ENCODE measurements around the gene CAMSAP1.
A peak's percentile ranks its signal among the peaks of the same experiment; 100 is the strongest.

Gene CAMSAP1

DNA sequence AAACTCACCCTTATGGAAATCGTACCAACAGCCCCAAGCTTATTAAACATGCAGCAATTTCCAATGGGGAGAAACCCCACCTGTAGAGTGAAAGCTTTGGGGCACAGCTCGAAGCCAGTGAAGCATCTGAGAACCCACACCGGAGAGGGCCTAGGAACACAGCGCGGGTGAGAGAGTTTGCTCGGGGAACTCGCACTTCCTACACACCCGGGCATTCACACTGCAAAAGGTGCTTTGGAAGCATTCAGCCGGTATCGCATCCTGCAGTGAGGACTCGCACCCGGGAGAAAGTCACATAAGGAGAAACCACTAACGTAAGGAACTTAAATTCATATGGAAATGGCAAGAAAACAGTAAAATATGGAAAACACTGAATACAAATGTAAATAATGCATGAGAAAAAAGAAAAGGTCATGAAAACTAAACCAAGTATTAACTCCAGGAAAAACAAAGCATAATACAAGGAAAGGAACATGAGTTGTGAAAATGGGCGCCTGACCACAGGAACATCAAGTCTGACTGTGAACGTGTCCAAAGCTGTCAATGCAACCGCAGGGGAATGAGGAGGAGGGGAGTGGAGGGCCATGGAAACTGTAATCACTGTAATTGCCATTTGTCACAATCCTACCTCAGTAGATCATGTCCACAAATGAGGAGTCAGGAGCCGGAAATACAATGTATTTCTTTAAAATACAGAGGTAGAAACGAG, 28.7 kb downstream of the CAMSAP1 start:
- no peak for DNase-seq

DNA sequence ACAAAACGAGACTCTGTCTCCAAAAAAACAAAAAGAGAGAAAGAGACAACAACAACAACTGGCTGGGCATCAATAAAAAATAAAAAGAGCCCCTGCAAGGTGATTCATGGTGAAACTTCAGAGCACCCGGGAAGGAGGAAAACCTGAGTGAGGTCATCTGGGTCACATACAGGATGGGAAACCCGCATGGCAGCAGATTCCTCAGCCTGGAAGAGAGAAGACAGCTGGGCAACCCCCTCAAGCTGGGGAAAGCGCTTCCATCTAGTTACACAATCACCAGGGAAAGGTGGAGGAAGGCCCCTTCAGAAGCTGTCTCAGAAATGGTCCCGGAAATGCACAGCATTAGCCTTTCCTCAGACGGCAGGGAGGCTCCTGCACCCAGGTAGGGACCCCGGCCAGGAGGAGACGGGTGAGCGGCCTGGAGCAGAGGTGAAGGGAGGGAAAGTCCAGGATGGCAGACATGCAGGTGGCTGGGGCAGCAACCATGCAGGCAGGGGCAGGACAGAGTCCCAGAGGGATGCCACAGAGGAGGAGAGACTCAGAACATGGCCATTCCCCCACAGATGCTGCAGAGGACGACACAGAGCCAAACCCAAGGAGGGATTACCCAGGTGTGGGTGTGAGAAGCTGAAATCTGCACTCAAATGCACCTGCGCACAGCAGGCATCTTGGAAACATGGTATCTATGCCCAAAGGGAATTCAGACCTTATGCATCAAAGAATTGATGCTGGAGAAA, 29.4 kb downstream of the CAMSAP1 start:
- DNase-seq: no peak

DNA sequence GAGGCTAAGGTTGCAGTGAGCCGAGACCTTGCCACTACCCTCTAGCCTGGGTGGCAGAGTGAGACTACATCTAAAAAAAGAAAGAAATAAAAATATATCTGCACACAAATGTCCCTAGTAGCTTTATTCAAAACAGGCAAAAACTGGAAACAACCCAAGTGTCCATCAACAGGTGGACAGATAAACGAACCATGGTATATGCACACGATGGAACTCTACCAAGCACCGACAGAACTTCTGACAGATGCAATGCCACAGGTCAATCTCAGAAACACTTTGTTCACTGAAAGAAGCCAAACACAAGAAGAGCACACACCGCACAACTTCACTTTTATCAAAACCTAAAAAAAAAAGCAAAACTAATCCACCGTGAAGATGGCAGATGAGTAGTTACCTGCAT, 30.4 kb downstream of the CAMSAP1 start:
- DNase-seq: no peak

DNA sequence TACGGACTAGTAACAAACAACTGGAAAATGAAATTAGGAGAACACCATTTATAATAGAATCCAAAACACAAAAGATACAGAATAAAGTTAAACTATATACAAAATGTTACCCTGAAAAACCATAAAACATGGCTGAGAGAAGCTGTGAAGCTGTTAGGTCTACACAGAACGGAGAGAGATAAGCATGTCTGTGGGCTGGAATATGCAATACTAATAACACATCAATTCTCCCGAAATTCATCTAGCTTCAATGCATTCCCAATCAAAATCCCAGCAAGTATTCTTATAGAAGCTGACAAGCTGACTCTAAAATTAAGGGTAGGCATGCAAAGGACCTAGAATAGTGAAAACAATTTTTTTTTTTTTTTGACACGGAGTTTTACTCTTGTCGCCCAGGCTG, 32.5 kb downstream of the CAMSAP1 start:
- DNase-seq: no peak

DNA sequence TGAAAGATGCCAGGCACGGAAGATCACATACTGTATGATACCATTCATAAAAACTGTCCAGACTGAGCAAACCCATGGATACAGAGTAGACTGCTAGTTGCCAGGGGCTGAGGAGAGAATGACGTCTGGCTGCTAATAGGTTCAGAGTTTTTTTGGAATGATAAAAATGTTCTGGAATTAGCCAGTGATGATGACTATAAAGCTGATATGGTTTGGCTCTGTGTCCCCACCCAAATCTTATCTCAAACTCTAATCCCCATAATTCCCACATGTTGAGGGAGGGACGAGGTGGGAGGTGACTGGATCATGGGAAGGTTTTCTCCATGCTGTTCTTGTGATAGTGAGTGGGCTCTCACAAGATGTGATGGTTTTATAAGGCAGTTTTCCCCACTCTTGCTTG, 37.4 kb downstream of the CAMSAP1 start:
- DNase-seq: no peak

DNA sequence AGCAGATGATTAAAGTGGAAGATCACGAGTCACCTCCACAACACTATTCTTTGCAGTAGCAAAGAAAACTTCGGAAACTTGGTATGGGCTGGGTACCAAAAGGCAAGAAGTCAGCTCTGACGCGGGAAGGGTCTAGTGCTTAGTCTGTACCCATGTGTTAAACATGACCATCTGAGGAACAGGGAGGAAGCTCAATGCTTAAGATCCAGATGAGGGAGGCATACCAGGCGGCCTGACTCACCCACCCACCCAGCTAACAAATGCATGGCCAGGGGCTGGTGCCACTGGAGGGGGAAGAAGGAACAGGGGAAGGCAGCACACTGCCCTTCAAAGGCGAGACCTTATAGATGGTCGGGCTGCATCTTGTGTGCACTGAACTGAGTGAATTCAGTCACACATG, 41.8 kb downstream of the CAMSAP1 start:
- no peak for DNase-seq

DNA sequence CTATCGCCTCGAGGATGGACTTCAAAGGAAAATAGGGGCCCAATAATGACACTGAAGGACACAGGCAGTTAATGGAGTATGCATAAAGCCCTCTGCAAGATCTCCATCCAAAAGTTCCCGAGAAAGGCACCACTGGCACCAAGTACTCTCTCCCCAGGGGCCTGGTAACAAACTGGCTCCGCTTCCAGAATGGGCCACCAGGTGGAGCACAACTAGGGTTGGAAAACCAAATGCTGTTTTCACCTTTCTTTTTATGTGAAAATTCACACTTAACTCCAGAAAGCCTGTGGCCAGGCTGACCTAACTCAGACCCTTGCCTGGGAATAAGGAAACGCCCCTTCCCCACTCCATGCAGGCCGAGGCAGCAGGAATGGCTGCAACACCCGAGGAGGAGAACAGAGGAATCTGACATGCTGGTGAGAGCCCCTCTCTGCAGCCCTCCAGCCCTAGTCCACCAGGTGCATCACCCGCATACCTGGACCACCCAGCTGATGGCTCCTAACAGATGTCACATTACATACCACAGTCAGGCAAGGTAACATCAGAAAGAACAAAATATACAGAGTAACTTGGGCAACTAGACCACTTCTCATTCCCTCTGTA, 42.8 kb downstream of the CAMSAP1 start:
- DNase-seq: peak; percentile 29

DNA sequence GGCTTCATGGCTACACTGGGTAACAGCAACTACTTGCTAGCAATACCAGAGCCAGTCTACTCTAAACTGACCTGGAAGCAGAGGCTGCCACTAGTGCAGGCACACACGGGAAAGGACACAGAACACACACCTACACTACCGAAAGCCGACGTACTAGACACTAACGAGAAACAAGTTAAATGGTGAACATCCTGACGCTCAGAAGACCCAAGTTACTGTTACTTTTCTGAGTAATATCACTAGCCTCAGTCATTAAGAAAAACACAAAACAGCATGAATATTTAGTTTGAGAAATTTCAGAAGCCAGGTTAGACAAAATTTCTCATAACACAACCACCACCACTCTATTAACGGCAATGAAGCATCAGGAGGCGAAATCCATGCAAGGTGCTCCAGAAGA, 44.5 kb downstream of the CAMSAP1 start:
- no peak for DNase-seq

DNA sequence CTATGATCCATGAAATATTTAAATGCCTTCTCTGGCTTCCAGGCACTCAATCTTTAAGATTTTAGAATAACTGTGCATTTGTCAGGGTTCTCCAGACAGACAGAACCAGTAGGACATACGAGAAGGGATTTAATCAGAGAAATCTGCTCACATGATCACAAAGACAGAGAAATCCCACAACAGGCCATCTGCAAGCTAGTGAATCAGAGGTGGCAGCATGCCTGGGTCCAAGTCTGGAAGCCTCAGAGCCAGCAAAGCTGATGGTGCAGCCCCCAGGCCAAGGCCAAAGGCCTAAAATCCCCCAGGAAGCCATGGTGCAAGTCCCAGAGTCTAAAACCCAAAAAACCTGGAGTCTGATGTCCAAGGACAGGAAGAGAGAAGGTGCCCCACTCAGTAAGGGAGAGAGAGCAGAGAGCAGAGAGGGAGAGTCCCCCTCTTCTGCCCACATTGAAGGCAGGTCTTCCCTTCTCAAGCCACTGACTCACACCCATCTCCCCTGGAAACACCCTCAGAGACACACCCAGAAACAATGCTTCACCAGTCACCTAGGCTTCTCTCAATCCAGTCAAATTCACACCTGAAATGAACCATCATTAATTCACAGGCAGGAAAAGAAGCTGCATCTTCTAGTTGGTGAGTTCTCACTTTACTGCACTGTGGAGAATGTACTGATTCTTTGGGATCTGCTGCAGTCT, 48.7 kb downstream of the CAMSAP1 start:
- DNase-seq: no peak

DNA sequence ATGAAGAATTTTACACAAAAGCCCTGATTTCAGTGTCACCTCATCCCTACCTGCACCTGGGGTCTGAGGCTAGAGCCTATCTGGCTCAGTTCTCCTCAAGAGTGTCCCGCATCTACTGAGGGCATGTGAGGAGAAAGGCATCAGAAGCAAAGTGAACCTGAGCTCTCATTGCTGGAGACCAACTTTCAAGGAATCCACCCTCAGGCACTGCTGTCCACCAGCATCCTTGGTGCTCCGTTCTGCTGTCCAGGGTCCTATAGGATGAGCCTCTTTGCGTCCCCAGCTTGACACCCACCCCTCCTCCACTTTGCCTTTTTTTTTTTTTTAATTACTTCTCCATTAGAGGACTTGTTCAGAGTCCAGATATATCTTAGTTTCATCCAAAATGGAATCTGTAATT, 49.5 kb downstream of the CAMSAP1 start:
- no peak for DNase-seq

DNA sequence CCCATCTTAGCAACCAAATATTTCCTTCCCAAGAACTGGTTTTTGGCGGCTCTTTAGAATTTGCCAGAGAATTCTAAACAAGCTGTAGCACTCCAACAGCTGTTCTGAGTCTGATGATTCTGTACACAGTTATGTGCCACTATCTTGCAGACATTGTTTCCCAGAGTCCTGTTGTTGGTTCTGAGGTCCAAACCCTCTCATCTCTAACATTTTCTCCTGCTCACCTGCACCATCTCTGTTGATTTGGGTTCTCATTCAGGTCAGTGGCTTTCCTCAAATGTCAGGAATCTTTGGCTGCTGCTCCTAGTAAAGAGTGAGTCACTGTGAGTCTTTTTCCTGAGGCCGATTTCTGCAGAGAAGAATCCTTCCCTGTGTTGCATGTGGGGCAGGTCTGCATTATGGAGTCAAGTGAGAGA, 50.0 kb downstream of the CAMSAP1 start:
- no peak for DNase-seq

DNA sequence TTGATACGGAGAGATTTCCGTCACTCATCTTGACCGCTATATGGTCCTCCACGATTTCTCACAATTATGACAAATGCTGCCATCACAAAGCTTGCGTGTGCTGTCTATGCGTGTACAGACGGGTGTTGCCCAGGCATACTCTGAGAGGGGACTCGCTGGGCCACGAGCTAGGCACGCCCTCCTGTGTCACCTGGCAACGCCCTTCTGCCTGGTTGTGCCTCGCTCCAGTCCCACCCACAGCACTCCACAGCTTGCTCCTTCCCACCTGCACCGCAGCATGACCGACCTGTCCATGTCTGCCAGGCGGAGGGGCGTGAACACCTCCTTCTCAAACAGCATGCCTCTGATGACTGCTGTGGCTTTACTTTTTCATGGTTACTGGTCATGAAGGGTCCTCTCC, 55.6 kb downstream of the CAMSAP1 start:
- no peak for DNase-seq

DNA sequence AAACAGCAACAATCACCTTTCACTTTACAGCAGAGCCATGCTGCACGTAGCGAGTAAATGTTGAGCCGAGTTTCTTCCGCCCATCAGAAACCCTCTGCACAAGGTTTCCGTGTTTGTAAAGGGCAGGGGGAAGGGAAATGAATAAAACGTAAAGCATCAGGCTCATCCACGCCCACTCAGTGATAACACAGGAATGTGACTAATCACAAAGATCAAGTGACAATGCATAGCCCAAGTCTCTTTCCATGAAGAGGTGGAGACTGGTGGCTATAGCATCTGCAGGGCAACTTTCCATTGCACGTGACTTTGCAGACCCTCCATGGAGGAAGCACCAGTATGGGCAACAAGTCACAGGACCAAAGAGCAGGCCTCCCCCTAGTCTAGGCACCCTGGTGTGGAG, 56.6 kb downstream of the CAMSAP1 start:
- no peak for DNase-seq

DNA sequence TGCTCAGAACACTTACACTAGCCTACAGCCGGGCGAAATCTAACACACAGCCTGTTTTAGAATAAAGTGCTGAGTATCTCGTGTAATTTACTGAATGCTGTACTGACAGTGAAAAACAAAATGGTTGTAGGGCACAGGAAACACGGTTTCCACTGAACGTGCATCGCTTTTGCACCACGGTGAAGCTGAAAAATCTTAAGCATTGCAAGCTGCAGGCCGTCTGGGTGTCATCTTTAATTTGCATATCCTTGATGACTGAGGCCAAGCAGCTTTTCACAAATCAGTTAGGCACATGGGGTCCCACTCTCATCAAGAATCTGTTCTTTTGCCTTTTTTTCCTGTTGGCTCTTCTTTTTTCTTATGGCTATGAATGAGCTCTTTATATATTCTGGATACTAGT, 58.2 kb downstream of the CAMSAP1 start:
- DNase-seq: no peak

DNA sequence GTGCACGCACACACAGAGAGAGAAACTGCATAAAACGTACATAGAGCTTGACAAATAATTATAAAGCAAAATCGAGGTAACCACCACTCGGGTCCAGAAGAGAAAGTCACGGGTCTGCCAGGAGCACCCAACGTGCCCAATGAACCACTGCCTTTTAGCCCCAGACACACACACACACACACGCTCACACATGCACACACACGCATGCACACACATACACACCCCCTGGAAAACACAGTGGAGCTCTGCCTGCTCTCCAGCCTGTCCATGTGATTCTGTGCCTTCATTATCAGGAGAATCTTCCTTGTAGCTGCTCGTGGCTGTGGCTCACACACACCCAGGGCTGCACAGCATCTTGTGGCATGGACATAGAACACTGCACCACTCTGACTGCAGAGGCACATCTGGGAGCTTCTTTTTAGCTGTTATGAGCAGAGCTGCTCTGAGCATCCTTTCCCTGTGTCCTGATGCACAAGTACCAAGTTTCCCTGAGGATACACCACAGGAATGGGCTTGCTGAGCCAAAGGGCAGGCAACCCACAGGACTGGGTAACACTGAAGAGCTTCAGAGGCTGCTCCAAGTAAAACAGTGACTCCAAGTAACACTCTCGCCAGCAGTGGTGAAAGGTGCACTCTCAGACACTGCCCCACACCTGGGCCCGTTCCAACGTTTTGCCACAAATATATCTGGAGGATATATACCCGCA, 58.9 kb downstream of the CAMSAP1 start:
- no peak for DNase-seq

DNA sequence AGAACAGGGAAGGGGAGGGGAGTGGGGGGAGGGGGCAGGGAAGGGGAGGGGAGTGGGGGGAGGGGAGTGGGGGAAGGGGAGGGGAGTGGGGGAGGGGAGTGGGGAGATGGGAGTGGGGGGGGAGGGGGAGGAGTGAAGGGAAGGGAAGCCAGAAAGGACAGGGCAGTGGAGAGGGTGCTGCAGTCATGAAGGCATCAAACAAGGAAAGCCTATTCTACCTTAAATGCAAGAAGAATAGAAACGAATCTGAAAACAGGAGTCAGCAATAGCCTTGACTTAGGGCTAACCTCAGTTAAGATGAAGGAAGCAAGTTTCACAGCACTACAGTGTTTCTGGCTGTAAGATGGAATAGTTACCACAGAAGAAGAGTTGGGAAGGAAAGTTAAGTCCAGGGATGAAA, 59.5 kb downstream of the CAMSAP1 start:
- DNase-seq: no peak

DNA sequence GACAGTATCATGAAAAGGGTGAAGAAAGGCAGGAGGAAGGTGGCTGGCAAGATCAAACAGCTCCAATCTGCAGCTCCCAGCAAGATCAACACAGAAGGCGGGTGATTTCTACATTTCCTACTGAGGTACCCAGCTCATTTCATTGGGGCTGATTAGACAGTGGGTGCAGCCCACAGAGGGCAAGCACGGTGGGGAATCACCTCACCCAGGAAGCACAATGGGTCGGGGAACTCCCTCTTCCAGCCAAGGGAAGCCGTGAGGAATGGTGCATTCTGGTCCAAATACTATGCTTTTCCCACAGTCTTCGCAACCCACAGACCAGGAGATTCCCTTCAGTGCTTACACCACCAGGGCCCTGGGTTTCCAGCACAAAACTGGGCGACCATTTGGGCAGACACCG, 66.8 kb downstream of the CAMSAP1 start:
- no peak for DNase-seq

DNA sequence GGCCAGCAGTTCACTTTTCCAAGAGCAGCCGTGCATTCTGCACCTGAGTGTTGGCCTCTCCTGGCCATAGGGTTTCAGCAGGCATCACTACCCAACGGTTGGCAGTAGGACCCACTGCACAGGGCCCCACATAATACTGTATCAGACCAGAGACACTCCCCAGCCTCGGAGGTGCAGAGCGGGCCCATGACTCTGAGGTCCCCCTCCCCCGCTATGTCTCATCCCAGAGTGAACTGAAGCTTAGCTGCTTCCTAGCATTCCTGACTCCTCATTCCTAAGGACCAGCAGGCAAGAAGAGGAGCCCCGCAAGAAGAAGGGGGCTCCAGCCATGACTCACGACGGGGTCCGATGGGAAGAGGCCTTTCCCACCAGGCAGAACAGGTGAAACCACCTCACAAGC, 67.2 kb downstream of the CAMSAP1 start:
- DNase-seq: no peak

DNA sequence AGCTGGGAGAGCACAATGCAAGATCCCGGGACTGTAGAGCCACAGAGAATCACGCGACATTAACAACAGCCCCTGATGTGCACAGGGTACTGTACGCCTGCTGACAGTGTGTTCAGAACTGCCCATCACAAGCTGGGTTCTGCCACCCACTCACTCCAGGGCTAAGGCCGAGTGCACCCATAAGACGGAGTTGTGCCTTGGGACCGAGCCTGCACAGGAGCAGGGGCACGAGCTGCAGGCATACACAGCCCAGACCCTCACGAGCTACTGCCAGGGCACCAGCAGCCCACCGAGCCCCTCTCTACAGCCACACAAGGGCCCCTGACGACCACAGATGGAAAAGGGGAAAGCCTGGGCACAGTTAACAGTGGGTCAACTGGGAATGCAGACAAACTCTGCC, 67.8 kb downstream of the CAMSAP1 start:
- DNase-seq: no peak

DNA sequence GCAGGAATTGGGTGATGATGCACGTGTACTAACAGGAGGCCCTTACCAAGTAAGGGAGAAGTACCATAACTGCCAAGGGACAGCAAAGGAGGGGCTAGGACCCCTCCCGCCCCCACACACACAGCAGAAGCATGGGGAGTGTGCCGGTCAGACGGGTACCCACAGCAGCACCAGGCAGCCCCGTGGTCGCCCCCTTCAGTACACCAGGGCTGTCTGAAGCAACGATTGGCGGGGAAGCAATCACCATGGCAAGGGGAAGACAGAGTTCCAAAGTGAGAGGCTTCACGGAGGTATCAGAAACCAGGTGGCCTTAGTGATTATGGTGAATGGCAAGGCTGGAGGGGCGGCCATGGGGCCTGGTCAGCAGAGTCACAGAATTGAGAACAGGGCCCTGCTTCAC, 72.2 kb downstream of the CAMSAP1 start:
- no peak for DNase-seq

DNA sequence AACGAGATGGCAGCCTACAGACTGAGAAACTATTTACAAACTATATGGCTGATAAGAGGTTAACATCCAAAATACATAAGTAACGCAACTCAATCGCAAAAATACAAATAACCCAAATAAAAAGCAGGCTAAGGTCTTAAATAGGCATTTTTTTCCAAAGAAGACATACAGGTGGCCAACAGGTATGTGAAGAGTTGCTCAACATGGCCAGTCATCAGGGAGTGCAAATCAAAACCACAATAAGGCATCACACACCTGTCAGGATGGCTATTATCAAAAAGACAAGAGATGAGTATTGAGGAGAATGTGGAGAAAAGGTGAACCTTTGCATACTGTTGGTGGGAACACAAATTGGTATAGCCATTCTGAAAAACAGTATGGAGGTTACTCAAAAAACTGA, 73.5 kb downstream of the CAMSAP1 start:
- DNase-seq: no peak

DNA sequence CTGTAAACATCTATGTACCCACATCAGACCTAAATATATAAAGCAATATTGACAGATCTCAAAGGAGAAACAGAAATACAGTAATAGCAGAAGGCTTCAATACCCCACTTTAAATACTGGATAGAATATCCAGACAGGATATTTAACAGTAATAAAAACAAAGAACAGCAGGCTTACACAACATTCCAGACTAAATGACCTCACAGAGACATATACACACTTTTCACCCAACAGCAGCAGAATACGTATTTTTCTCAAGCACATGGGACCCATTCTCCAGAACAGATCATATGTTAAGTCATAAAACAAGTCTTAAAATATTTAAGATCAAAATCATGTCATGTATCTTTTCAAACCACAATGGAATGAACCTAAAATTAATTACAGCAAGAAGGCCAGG, 76.8 kb downstream of the CAMSAP1 start:
- no peak for DNase-seq

DNA sequence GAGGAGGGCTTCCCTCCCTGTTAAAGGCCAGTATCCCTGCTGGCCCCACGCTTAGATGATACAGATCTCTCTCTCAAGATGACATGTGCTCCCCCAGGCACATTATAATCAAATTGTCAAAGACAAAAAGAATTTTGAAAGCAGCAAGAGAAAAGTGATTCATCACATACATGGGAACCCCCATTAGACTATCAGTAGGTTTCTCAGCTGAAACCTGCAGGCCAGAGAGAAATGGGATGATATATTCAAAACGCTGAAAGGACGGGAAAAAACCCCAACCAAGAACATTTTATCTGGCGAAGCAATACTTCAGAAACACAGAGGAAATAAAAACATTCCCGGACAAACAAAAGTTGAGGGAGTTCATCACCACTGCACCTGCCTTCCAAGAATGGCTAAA, 78.7 kb downstream of the CAMSAP1 start:
- DNase-seq: no peak

Data from MV-4-11 (cell line).